GM12875 (cell line): ENCODE measurements around the gene NEO1.
A peak's percentile ranks its signal among the peaks of the same experiment; 100 is the strongest.

Experiments
- H3K4me3 ChIP-seq: one replicate; pipeline ENCODE4 v1.5.1; 2011; ENCODE audit warnings: low read depth, low read length, control low read depth
- CTCF ChIP-seq: IDR thresholded peaks from 2 replicates; pipeline ENCODE4 v1.5.1; 2011; ENCODE audit warnings: low read depth, mild to moderate bottlenecking, control low read depth, inconsistent platforms, low read length, moderate library complexity, borderline replicate concordance; ENCODE audit not compliant: insufficient read depth

Gene NEO1

GRCh38 chr15:73146419-73146818 lies 94.2 kb downstream of the NEO1 start:
- no peak for TF ChIP-seq CTCF
- H3K4me3 ChIP-seq = no peak overlapping the region

- no peak overlapping the region for H3K4me3 ChIP-seq
- TF ChIP-seq CTCF = no peak
Measured at GRCh38 chr15:73150831-73151230, 98.6 kb downstream of the NEO1 start.

DNA sequence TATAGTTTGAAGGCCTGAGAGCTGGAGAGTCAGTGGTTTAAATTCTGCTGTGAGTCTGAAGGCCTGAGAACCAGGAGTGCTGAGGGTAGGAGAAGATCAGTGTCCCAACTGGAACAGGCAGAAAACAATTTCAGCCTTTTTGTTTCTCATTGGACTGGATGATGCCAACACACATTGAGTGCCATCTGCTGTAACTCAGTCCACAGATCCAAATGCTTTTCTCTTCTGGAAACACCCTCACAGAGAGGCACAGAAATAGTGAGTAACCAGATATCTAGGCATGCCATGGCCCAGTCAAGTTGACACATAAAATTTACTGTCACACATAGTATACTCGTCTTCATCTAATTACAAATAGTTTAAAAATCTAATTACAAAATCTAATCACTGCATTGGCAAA lies 100.8 kb downstream of the NEO1 start:
- no peak overlapping the region for H3K4me3 ChIP-seq
- TF ChIP-seq CTCF = no peak

- no peak overlapping the region for H3K4me3 ChIP-seq
- no peak for TF ChIP-seq CTCF
Measured at GRCh38 chr15:73153447-73153846, 101.2 kb downstream of the NEO1 start.

GRCh38 chr15:73156431-73157191 lies 104.3 kb downstream of the NEO1 start:
- 0 out of 2 replicates have a peak, but pooled peaks have one; percentile 10 for TF ChIP-seq CTCF
- no peak overlapping the region for H3K4me3 ChIP-seq

GRCh38 chr15:73161546-73161945 lies 109.3 kb downstream of the NEO1 start:
- no peak for TF ChIP-seq CTCF
- H3K4me3 ChIP-seq = no peak overlapping the region

- H3K4me3 ChIP-seq = no peak overlapping the region
- TF ChIP-seq CTCF = no peak
Measured at GRCh38 chr15:73165435-73165834, 113.2 kb downstream of the NEO1 start.
